ENCODE measurements around the gene SOAT1.
A peak's percentile ranks its signal among the peaks of the same experiment; 100 is the strongest.
"Not testable (repeated sequence)": the region's sequence is repeated elsewhere in the genome, so short reads cannot be mapped to it uniquely, and the experiment has no call there.

Gene SOAT1

DNA sequence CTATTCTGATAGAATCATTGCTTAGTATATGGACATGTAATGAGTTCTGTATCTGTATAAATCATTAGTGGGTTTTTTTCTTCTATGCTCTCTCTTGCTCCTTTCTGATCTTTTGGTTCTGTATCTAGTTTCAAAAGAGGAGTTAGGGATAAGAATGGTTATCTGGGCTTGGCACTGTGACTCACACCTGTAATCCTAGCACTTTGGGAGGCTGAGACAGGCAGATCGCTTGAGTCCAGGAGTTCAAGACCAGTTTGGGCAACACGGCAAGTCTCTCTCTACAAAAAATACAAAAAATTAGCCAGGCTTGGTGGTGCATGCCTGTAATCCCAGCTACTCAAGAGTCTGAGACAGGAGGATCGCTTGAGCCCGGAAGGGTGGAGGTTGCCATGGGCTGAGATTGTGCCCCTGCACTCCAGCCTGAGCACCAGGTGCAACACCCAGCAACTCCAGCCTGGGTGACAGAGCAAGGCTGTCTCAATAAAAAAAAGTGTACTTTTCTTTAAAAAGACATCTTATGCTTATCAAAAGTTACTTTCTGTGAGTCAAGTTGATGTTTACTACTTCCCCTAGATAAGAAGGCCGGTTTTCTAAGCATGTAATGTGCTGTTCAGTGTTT is 44.5 kb downstream of the SOAT1 start:
- H3K4me3 ChIP-seq (ENCODE audit: low read length): no peak overlapping the region
- no peak for DNase-seq (ENCODE audit: low read depth, low spot score)

DNA sequence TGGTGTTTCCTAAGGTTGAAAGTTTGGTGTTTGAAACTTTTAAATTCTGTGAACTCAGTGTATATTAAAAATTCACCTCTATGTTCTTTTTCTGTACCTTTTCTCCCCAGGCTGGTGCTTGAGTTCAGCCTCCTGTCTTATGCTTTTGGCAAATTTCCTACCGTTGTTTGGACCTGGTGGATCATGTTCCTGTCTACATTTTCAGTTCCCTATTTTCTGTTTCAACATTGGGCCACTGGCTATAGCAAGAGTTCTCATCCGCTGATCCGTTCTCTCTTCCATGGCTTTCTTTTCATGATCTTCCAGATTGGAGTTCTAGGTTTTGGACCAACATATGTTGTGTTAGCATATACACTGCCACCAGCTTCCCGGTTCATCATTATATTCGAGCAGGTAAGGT is 47.3 kb downstream of the SOAT1 start:
- H3K4me3 ChIP-seq (ENCODE audit: low read length): no peak overlapping the region
- DNase-seq (ENCODE audit: low read depth, low spot score): no peak

DNA sequence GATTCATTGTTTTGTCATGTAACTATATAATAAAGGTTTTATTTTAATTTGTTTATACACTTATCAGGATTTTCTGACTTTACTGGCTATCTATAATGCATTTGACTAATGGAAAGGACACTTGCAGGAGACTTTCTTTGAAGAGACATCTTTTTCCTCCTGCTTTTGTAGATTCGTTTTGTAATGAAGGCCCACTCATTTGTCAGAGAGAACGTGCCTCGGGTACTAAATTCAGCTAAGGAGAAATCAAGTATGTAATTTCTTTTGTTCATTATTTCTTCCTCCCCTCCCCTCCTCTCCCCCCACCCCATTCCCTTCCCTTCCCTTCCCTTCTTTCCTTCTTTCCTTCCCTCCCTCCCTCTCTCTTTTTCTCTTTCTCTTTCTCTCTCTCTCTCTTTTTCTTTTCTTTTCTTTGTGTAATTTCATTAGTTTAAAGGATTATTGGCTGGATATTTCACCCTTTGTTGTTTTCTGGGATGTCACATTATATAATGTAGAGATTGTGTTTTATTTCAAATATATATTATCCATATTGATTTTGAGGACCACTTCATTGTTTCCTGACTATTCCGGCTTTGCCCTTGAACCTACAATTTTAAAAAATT is 48.4 kb downstream of the SOAT1 start:
- no peak overlapping the region for H3K4me3 ChIP-seq (ENCODE audit: low read length)
- no peak for DNase-seq (ENCODE audit: low read depth, low spot score)

DNA sequence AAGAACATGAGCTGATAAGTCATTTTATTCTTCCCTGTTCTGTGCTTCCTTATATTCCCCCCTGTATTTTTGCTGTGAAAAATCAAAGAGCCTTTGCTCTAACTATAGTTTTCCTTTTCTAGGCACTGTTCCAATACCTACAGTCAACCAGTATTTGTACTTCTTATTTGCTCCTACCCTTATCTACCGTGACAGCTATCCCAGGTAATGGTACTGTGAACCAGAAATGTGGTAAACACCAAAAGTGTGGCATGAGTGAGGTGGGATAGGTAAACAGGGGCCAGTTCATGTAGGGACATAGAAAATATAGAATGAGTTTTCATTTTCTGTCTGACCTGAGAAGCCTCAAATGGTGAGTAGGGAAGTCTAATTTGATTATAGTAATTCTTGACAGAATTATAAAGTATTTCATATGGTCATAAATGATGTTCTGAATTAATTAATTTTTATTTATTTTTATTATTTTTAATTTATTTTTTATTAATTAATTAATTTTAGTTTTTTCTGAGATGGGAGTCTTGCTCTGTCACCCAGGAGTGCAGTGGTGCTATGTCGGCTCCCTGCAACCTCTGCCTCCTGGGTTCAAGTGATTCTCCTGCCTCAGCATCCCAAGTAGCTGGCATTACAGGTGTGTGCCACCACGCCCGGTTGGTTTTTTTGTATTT is 49.3 kb downstream of the SOAT1 start:
- H3K4me3 ChIP-seq (ENCODE audit: low read length): no peak overlapping the region
- DNase-seq (ENCODE audit: low read depth, low spot score): no peak

DNA sequence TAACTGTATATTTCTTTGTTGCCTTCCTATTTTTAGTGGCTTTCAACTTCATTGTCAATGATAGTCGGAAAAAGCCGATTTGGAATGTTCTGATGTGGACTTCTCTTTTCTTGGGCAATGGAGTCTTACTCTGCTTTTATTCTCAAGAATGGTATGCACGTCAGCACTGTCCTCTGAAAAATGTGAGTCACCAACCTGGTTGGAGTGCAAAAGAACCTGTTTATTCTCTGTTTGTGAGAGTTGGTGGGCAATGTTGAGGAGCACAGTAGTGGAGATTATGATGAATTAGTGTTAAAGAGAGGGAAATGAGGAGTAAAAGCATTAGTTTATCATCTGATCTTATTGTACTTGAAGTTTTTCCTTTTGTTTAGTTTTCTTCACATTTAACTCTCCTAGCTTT is 57.7 kb downstream of the SOAT1 start:
- DNase-seq (ENCODE audit: low read depth, low spot score): no peak
- H3K4me3 ChIP-seq (ENCODE audit: low read length): no peak overlapping the region

DNA sequence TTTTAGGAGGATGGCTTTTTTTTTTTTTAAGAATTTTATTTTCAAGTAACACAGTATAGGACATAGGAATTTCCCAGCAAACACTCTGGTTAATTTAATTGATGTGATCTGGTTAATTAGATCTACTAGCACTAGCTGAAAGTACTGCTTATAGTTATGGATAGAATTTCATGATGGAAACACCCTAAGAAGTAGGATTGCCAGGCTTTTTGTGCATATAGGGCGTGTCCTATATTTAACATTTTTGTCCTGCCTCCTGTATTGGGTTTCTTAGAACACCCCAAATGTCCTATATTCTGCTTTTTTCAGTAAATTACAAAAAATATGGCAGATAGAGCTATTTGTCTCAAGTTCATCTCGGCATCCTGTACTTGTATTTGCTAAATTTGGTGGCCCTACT is 58.6 kb downstream of the SOAT1 start:
- no peak overlapping the region for H3K4me3 ChIP-seq (ENCODE audit: low read length)
- no peak for DNase-seq (ENCODE audit: low read depth, low spot score)

DNA sequence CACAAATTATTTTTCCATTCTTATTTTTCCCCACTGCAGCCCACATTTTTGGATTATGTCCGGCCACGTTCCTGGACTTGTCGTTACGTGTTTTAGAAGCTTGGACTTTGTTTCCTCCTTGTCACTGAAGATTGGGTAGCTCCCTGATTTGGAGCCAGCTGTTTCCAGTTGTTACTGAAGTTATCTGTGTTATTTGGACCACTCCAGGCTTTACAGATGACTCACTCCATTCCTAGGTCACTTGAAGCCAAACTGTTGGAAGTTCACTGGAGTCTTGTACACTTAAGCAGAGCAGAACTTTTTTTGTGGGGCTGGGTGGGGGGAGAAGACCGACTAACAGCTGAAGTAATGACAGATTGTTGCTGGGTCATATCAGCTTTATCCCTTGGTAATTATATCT is 59.9 kb downstream of the SOAT1 start:
- no peak overlapping the region for H3K4me3 ChIP-seq (ENCODE audit: low read length)
- no peak for DNase-seq (ENCODE audit: low read depth, low spot score)

DNA sequence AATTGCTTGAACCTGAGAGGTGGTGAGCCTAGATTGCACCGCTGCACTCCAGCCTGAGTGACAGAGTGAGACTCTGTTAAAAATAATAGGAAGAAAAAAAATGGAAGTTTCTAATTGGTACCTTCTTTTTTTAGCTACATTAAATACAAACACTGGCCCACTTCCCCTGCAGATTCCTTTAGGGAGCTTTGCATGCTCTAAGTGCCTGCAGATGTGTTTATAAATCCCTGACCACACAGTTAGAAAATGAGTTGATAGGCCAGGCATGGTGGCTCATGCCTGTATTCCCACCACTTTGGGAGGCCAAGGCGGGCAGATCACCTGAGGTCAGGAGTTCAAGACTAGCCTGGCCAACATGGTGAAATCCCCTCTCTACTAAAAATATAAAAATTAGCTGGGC is 68.0 kb downstream of the SOAT1 start:
- H3K4me3 ChIP-seq (ENCODE audit: low read length); DNase-seq (ENCODE audit: low read depth, low spot score): not testable (repeated sequence)

DNA sequence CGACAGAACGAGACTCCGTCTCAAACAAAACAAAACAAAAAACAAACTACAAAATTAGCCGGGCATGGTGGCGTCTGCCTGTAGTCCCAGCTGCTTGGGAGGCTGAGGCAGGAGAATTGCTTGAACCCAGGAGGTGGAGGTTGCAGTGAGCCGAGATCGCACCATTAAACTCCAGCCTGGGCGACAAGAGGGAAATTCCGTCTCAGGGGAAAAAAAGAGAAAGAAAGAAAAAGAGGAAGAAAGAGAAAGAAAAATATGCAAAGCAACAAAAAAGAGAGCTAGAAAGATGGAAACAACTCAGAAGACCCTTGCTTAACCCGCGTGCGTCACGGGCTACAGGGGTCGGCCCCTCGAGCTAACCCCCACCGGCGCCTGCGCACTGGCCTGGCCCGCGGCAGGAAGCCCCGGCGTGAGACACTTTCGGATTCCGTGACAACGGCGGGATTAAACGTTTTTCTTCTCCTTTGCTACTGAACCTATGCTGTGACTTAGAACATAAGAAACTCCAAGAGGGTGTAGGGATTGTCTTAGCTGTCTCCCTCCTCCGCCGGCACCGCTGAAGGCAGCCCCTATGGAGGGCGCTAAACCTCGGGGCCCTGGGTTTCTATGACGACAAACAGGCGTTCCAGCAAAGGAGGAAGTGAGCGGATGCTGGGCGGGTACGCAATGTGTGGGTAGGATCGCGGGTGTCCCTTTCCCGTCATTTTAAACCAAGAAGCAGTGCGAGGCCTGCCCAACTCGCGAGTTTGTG is 71.9 kb downstream of the SOAT1 start, which contains the start of gene AXDND1:
TSS of gene AXDND1 (plus strand) at position 630 of the 751 bp plus-strand sequence. CDS start 539 bp downstream, outside the sequence.
- peak within 1 kb of the TSS; percentile 75 for H3K4me3 ChIP-seq (ENCODE audit: low read length)

DNA sequence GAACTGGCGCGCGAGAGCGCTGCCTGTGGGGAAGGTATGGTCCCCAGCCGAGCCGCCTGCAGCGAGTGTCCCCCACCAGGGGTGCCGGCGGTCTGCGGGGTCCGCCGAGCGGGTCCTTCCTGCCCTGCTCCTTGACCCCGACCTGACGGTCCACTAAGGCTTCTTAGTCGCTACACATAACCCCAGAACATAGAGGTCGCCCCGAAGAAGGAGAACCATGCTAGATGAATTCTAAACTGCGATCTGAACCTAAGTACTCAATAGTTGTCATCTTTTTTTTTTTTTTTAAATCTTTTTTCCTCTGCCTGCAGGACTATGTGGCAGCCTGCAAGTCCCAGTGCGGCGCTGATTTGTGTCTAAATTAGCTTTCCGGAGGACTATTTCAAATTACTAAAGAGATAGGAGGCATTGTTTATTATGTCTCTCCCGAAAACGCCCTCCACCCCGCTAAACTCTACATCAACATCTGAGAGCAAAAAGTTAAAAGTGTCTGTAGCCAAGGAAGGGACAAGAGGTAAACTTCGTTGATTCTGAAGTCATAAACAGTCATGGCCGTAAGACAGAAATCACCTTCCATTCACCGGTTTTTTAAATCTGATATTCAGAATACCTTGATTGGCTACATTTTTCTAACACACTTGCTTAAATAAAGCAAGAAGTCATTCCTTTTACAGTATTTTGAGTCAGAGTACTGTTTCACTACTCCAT is 72.7 kb downstream of the SOAT1 start:
- H3K4me3 ChIP-seq (ENCODE audit: low read length): peak overlapping the region; percentile 75
- DNase-seq (ENCODE audit: low read depth, low spot score): no peak

More for the DNA sequence above, 71.9 kb downstream of the SOAT1 start, which contains the start of gene AXDND1:
- peak; percentile 87 for DNase-seq (ENCODE audit: low read depth, low spot score)

DNA sequence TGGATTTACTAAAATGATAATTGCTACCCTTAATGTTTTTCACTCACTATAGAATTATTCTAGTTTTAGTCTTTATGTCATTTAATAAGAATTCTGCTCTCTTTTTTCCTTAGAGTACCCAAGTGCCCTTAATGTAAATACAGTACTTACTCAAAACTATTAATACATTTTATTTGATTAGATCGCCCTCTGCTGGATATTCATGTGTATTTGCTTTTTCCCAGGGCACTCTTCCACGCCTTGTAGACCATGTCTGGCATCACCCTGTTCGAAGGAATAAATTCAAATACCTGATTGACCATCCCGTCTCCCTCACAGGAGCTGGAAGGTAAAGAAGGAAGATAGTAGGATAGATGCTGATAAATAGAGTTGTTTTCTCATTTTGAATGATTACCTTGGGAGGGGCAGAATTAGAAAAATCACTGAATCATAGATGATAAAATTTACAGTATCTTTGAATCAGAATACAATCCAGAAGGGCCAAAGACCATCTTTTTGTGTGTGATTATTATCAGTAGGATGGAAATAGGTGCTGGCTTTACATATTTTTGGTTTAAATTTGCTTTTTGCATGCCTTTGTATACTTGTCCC is 76.2 kb downstream of the SOAT1 start:
- H3K4me3 ChIP-seq (ENCODE audit: low read length): no peak overlapping the region
- peak; percentile 73 for DNase-seq (ENCODE audit: low read depth, low spot score)

DNA sequence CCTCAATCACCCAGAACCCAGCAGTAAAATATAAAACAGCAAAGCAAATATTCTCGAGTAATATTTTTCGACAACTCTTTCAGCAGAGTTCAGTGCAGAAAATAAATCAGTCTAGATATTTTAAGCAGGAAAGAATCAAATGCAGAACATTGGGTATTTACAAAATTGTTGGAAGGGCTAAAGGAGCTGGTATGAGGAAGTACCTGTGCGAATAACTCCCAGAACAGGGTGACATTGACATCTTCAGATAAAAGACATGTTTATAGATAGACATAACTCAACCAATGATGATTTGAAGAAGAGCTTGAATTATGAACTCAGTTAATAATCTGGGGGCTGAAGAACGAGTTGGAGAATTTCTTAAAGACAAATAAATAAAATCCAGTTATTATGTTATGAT is 78.6 kb downstream of the SOAT1 start:
- H3K4me3 ChIP-seq (ENCODE audit: low read length): no peak overlapping the region
- DNase-seq (ENCODE audit: low read depth, low spot score): no peak

DNA sequence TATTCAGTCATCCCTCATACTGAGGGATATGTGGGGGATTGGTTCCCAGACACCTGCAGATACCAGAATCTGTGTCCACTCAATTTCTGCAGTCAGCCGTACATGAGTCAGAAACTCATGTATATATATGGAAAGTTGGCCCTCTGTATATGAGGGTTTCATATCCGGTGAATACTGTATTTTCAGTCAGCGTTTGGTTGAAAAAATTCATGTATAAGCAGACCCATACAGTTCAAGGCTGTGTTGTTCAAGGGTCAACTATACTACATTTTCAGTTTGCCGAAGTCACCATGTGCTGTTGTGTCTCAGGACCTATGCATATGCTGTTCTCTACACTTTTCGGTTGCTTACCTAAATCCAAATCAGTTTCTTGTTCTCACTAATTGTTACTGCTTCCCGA is 82.6 kb downstream of the SOAT1 start:
- DNase-seq (ENCODE audit: low read depth, low spot score): no peak
- H3K4me3 ChIP-seq (ENCODE audit: low read length): no peak overlapping the region

DNA sequence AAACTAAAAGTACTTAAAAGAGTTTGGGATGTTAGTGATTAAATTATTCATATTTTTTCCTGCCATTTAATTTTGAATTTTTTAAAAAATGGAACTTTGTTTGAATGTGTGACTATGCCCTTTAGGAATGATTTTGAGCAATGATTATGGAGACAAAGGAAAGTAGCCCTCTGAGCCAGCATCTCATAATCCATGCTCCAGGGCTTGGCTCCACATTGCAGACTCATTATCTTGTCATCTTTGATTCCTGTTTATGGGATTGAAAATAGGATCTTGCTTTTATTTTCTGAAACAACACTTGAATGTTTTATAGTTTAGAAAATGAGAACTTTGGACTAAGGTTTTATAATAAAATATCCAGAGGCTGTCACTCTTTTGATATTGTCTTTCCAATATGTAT is 86.7 kb downstream of the SOAT1 start:
- DNase-seq (ENCODE audit: low read depth, low spot score): no peak
- H3K4me3 ChIP-seq (ENCODE audit: low read length): no peak overlapping the region

DNA sequence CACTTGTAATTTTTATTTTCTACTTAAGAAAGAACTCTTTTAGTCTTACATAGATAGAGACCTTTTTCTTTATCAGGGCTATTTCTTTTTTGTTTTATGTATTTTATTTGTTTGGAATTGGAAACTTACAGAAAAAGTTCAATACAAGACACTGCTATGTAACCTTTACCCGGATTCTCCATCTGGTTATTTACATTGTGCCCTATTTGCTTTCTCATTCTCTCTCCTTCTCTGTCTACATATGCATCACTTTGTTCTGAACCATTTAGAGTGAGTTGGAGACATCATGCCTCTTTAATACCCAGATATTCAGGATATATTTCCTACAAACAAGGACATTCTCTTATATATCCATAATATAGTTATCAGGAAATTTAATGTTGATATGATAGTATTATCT is 90.4 kb downstream of the SOAT1 start:
- H3K4me3 ChIP-seq (ENCODE audit: low read length): no peak overlapping the region
- DNase-seq (ENCODE audit: low read depth, low spot score): no peak

DNA sequence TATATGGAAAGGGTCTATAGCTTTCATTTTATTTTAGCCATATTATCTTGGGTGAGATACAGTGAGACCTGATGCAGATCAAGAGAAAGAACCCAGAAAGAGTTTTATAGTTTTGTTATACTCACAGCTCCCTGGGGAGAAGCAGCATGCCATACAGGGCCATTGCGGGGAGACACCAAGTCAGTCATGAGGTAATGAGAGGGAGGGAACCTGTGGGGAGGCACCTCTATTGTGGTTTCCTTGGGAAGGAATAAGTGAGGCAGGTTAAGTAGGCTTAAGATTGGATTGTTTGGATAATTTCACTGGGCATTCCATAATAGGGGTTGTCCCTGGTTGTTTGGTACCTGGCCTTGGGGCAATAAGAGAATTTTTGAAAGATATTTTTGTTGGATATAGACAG is 91.9 kb downstream of the SOAT1 start:
- no peak for DNase-seq (ENCODE audit: low read depth, low spot score)
- no peak overlapping the region for H3K4me3 ChIP-seq (ENCODE audit: low read length)

DNA sequence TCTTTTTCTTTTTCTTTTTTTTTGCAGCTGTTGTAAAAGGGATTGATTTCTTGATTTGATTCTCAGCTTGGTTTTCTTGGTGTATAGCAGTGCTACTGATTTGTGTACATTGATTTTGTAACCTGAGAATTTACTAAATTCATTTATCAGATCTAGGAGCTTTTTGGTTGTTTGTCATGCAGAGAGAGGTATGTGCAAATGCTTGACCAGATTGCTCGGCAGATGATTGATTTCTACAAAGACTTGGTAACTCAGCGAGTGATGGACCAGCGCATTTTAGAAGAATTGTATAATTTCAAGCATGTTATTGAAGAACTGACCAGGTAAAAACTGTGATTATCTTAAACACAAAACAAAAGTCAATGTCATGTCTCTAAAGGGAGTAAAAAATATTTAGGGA is 100.1 kb downstream of the SOAT1 start:
- no peak overlapping the region for H3K4me3 ChIP-seq (ENCODE audit: low read length)
- DNase-seq (ENCODE audit: low read depth, low spot score): no peak

DNA sequence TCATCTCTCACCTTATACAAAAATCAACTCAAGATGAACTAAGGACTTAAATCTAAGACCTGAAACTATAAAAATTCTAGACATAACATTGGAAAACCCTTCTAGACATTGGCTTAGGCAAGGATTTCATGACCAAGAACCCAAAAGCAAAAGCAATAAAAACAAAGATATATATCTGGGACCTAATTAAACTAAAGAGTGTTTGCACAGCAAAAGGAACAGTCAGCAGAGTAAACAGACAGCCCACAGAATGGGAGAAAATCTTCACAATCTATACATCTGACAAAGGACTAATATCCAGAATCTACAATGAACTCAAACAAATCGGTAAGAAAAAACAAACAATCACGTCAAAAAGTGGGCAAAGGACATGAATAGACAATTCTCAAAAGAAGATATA is 105.8 kb downstream of the SOAT1 start:
- H3K4me3 ChIP-seq (ENCODE audit: low read length); DNase-seq (ENCODE audit: low read depth, low spot score): not testable (repeated sequence)

All from Jurkat, Clone E6-1 (cell line).